Stimulated activated naive B cell treated with anti-CD40 and anti-IgM and Interleukin-4, amounts not matched to agents 10 μg/mL and 1 μg/mL and 100 μg/mL, for 72 hours (primary cell): ENCODE results near the gene UNCX.

ENCODE experiments used
- ATAC-seq, 2 donors: fragments of 150-1000 bp; cut with Tn5 transposase; replicated peaks; 2 replicates each; pipeline ENCODE4 v1.10.0; 2021; ENCODE audit warnings: moderate library complexity in 1 of 2
- DNase-seq: peaks from one replicate; pipeline ENCODE4 v3.0.0; 2021
- H3K27ac Mint-ChIP-seq: one replicate; pipeline ENCODE4 v1.8.0; 2022; ENCODE audit warnings: mild to moderate bottlenecking, mixed read lengths
- H3K27me3 Mint-ChIP-seq, 2 donors: one replicate each; pipeline ENCODE4 v1.8.0; 2022; ENCODE audit warnings: mixed read lengths in 2 of 2
- H3K36me3 Mint-ChIP-seq, 2 donors: one replicate each; pipeline ENCODE4 v1.8.0; 2022; ENCODE audit warnings: mixed read lengths in 2 of 2, mild to moderate bottlenecking in 1 of 2
- H3K4me1 Mint-ChIP-seq, 2 donors: one replicate each; pipeline ENCODE4 v1.8.0; 2022; ENCODE audit warnings: mixed read lengths in 2 of 2, mild to moderate bottlenecking in 1 of 2
- H3K4me3 Mint-ChIP-seq, 2 donors: one replicate each; pipeline ENCODE4 v1.8.0; 2022; ENCODE audit warnings: mild to moderate bottlenecking in 2 of 2, mixed read lengths in 2 of 2, moderate library complexity in 1 of 2
- H3K9me3 Mint-ChIP-seq, 2 donors: one replicate each; pipeline ENCODE4 v1.8.0; 2022; ENCODE audit warnings: mixed read lengths in 2 of 2, mild to moderate bottlenecking in 1 of 2

UNCX gene

GRCh38 chr7:1248143-1248915, 15.7 kb downstream of the UNCX start:
- Mint-ChIP-seq H3K27ac (peak overlapping the region; percentile 38), H3K27me3 (peaks cover 65 to 80% of the 10 kb centered on the region in 2 donors), H3K9me3 (no peaks in the 10 kb centered on the region), H3K36me3 (peaks cover 0 to 3% of the 10 kb centered on the region in 2 donors), H3K4me3 (peak overlapping the region in 1 of 2 donors; percentile 11), H3K4me1 (peaks cover 9 to 16% of the 10 kb centered on the region in 2 donors)
- ATAC-seq (no peak), DNase-seq (no peak)

GRCh38 chr7:1248916-1249581, 16.4 kb downstream of the UNCX start:
- Mint-ChIP-seq H3K4me1 (peaks cover 11 to 16% of the 10 kb centered on the region in 2 donors), H3K27me3 (peaks cover 69 to 80% of the 10 kb centered on the region in 2 donors), H3K4me3 (peak overlapping the region; percentile 47 to 52), H3K9me3 (no peaks in the 10 kb centered on the region), H3K36me3 (peaks cover 0 to 3% of the 10 kb centered on the region in 2 donors), H3K27ac (no peak overlapping the region)
- no peak for DNase-seq
- ATAC-seq = no peak

- ATAC-seq (peak in 1 of 2 donors; percentile 12), DNase-seq (no peak)
- Mint-ChIP-seq H3K9me3 (no peaks in the 10 kb centered on the region), H3K4me3 (no peak overlapping the region), H3K4me1 (peaks cover 11 to 16% of the 10 kb centered on the region in 2 donors), H3K27me3 (peaks cover 72 to 80% of the 10 kb centered on the region in 2 donors), H3K36me3 (peaks cover 0 to 3% of the 10 kb centered on the region in 2 donors), H3K27ac (no peak overlapping the region)
Measured at GRCh38 chr7:1249731-1250130, 17.1 kb downstream of the UNCX start.

- peaks cover 66 to 80% of the 10 kb centered on the region in 2 donors for H3K27me3 Mint-ChIP-seq
- no peak for ATAC-seq
- no peak overlapping the region for H3K27ac Mint-ChIP-seq
Measured at GRCh38 chr7:1250901-1251300, 18.2 kb downstream of the UNCX start.

GRCh38 chr7:1251796-1252539, 19.3 kb downstream of the UNCX start:
- no peak for ATAC-seq
- H3K36me3 Mint-ChIP-seq = no peaks in the 10 kb centered on the region
- no peaks in the 10 kb centered on the region for H3K9me3 Mint-ChIP-seq
- peaks cover 69 to 82% of the 10 kb centered on the region in 2 donors for H3K27me3 Mint-ChIP-seq
- no peak overlapping the region for H3K4me3 Mint-ChIP-seq
- peaks cover 9 to 11% of the 10 kb centered on the region in 2 donors for H3K4me1 Mint-ChIP-seq
- no peak for DNase-seq
- H3K27ac Mint-ChIP-seq = no peak overlapping the region

More at GRCh38 chr7:1250901-1251300, 18.2 kb downstream of the UNCX start:
- H3K4me3 Mint-ChIP-seq = no peak overlapping the region
- H3K36me3 Mint-ChIP-seq = peaks cover 0 to 3% of the 10 kb centered on the region in 2 donors
- peaks cover 11 to 16% of the 10 kb centered on the region in 2 donors for H3K4me1 Mint-ChIP-seq
- H3K9me3 Mint-ChIP-seq = no peaks in the 10 kb centered on the region
- DNase-seq = no peak

- ATAC-seq (no peak), DNase-seq (no peak)
- no peaks in the 10 kb centered on the region for H3K9me3 Mint-ChIP-seq
- no peak overlapping the region for H3K27ac Mint-ChIP-seq
- no peaks in the 10 kb centered on the region for H3K36me3 Mint-ChIP-seq
- peaks cover 72 to 83% of the 10 kb centered on the region in 2 donors for H3K27me3 Mint-ChIP-seq
- H3K4me1 Mint-ChIP-seq = peaks cover 9 to 11% of the 10 kb centered on the region in 2 donors
- H3K4me3 Mint-ChIP-seq = no peak overlapping the region
Measured at GRCh38 chr7:1252540-1253090, 19.9 kb downstream of the UNCX start.

- H3K4me3 Mint-ChIP-seq = no peak overlapping the region
- peaks cover 0 to 4% of the 10 kb centered on the region in 2 donors for H3K4me1 Mint-ChIP-seq
- peaks cover 67 to 80% of the 10 kb centered on the region in 2 donors for H3K27me3 Mint-ChIP-seq
- ATAC-seq (no peak), DNase-seq (no peak)
- H3K36me3 Mint-ChIP-seq = no peaks in the 10 kb centered on the region
- H3K27ac Mint-ChIP-seq = no peak overlapping the region
- no peaks in the 10 kb centered on the region for H3K9me3 Mint-ChIP-seq
Measured at GRCh38 chr7:1253681-1254181, 21.1 kb downstream of the UNCX start.

- Mint-ChIP-seq H3K4me3 (no peak overlapping the region), H3K9me3 (no peaks in the 10 kb centered on the region), H3K4me1 (peaks cover 0 to 2% of the 10 kb centered on the region in 2 donors), H3K27ac (no peak overlapping the region), H3K27me3 (peaks cover 60 to 72% of the 10 kb centered on the region in 2 donors), H3K36me3 (no peaks in the 10 kb centered on the region)
- no peak for ATAC-seq
- DNase-seq = no peak
Measured at GRCh38 chr7:1254281-1255079, 21.8 kb downstream of the UNCX start.

- Mint-ChIP-seq H3K27me3 (peaks cover 53 to 67% of the 10 kb centered on the region in 2 donors), H3K36me3 (no peaks in the 10 kb centered on the region), H3K9me3 (no peaks in the 10 kb centered on the region), H3K4me3 (no peak overlapping the region), H3K4me1 (peaks cover 0 to 2% of the 10 kb centered on the region in 2 donors), H3K27ac (no peak overlapping the region)
- DNase-seq (no peak), ATAC-seq (no peak)
Measured at GRCh38 chr7:1255080-1255816, 22.6 kb downstream of the UNCX start.

- H3K27me3 Mint-ChIP-seq = peaks cover 52 to 67% of the 10 kb centered on the region in 2 donors
- no peak overlapping the region for H3K4me3 Mint-ChIP-seq
- no peaks in the 10 kb centered on the region for H3K36me3 Mint-ChIP-seq
- H3K27ac Mint-ChIP-seq = no peak overlapping the region
- no peaks in the 10 kb centered on the region for H3K9me3 Mint-ChIP-seq
- DNase-seq = no peak
- no peak for ATAC-seq
- H3K4me1 Mint-ChIP-seq = peaks cover 0 to 2% of the 10 kb centered on the region in 2 donors
Measured at GRCh38 chr7:1255817-1256340, 23.2 kb downstream of the UNCX start.

- Mint-ChIP-seq H3K9me3 (no peaks in the 10 kb centered on the region), H3K27me3 (peaks cover 52 to 66% of the 10 kb centered on the region in 2 donors), H3K4me3 (no peak overlapping the region), H3K4me1 (peaks cover 0 to 2% of the 10 kb centered on the region in 2 donors), H3K36me3 (no peaks in the 10 kb centered on the region), H3K27ac (no peak overlapping the region)
- DNase-seq = no peak
- ATAC-seq = no peak
Measured at GRCh38 chr7:1256621-1257020, 23.9 kb downstream of the UNCX start.

GRCh38 chr7:1257221-1257620, 24.5 kb downstream of the UNCX start:
- no peak for ATAC-seq
- Mint-ChIP-seq H3K27me3 (peaks cover 55 to 66% of the 10 kb centered on the region in 2 donors), H3K27ac (no peak overlapping the region), H3K4me1 (peaks cover 0 to 2% of the 10 kb centered on the region in 2 donors), H3K36me3 (no peaks in the 10 kb centered on the region), H3K9me3 (no peaks in the 10 kb centered on the region), H3K4me3 (no peak overlapping the region)
- no peak for DNase-seq
